H9 (cell line): Measurements from ENCODE around the gene BMERB1. TPM values are rescaled to one million over a fixed set of nuclear protein-coding genes. Genes with fewer than 3 reads are reported as not detected.

Experiments
- DNase-seq: peaks from one replicate; pipeline ENCODE4 v3.0.0-alpha.2; 2017
- H2AFZ ChIP-seq: one replicate; pipeline ENCODE4 v1.6.1; 2013; ENCODE audit warnings: mild to moderate bottlenecking, low read length, control low read depth, moderate library complexity
- H2AK5ac ChIP-seq: 2 replicates; pipeline ENCODE4 v1.6.1; 2013; ENCODE audit warnings: low read length, control low read depth, mixed read lengths; ENCODE audit not compliant: insufficient read length
- H2BK120ac ChIP-seq: one replicate; pipeline ENCODE4 v1.6.1; 2013; ENCODE audit warnings: low read depth, mild to moderate bottlenecking, low read length, control low read depth, inconsistent platforms; ENCODE audit not compliant: poor library complexity, severe bottlenecking
- H2BK12ac ChIP-seq: 2 replicates; pipeline ENCODE4 v1.6.1; 2013; ENCODE audit warnings: low read length, control low read depth, mixed read lengths, low read depth; ENCODE audit not compliant: insufficient read length
- H2BK15ac ChIP-seq: 2 replicates; pipeline ENCODE4 v1.6.1; 2013; ENCODE audit warnings: low read depth, low read length, control low read depth
- H2BK20ac ChIP-seq: one replicate; pipeline ENCODE4 v1.6.1; 2013; ENCODE audit warnings: low read depth, mild to moderate bottlenecking, low read length, control low read depth, inconsistent platforms; ENCODE audit not compliant: poor library complexity, severe bottlenecking
- H2BK5ac ChIP-seq: 2 replicates; pipeline ENCODE4 v1.6.1; 2013; ENCODE audit warnings: low read length, control low read depth, mixed read lengths; ENCODE audit not compliant: insufficient read length
- H3K14ac ChIP-seq: 2 replicates; pipeline ENCODE4 v1.6.1; 2013; ENCODE audit warnings: low read length, control low read depth; ENCODE audit not compliant: insufficient read depth
- H3K18ac ChIP-seq: 2 replicates; pipeline ENCODE4 v1.6.1; 2013; ENCODE audit warnings: low read depth, mild to moderate bottlenecking, mixed read lengths, low read length, control low read depth; ENCODE audit not compliant: insufficient read length
- H3K23ac ChIP-seq: 2 replicates; pipeline ENCODE4 v1.6.1; 2013; ENCODE audit warnings: low read length, control low read depth, mixed read lengths, low read depth; ENCODE audit not compliant: insufficient read length
- H3K23me2 ChIP-seq: 2 replicates; pipeline ENCODE4 v1.6.1; 2013; ENCODE audit warnings: low read depth, mild to moderate bottlenecking, mixed read lengths, low read length, control low read depth; ENCODE audit not compliant: insufficient read length, poor library complexity, severe bottlenecking
- H3K27ac ChIP-seq: 2 replicates; pipeline ENCODE4 v1.5.1; 2013; ENCODE audit warnings: low read length, control low read depth, mixed read lengths, low read depth; ENCODE audit not compliant: insufficient read length
- H3K27me3 ChIP-seq: 2 replicates; pipeline ENCODE4 v1.6.1; 2013; ENCODE audit warnings: low read length, control low read depth, inconsistent platforms; ENCODE audit not compliant: insufficient read depth
- H3K4ac ChIP-seq: 2 replicates; pipeline ENCODE4 v1.6.1; 2013; ENCODE audit warnings: low read depth, mild to moderate bottlenecking, control low read depth, inconsistent platforms, low read length, moderate library complexity
- H3K4me1 ChIP-seq: 2 replicates; pipeline ENCODE4 v1.6.1; 2013; ENCODE audit warnings: low read length, control low read depth, inconsistent platforms; ENCODE audit not compliant: insufficient read depth
- H3K4me2 ChIP-seq: 2 replicates; pipeline ENCODE4 v1.6.1; 2013; ENCODE audit warnings: low read length, control low read depth, mixed read lengths; ENCODE audit not compliant: insufficient read length, insufficient read depth
- H3K56ac ChIP-seq: 2 replicates; pipeline ENCODE4 v1.6.1; 2013; ENCODE audit warnings: low read depth, mild to moderate bottlenecking, mixed read lengths, low read length, control low read depth; ENCODE audit not compliant: insufficient read length
- H3K79me1 ChIP-seq: 2 replicates; pipeline ENCODE4 v1.6.1; 2013; ENCODE audit warnings: low read depth, mild to moderate bottlenecking, moderate library complexity, low read length, control low read depth, inconsistent platforms; ENCODE audit not compliant: insufficient read depth, poor library complexity, severe bottlenecking
- H3K79me2 ChIP-seq: 2 replicates; pipeline ENCODE4 v1.6.1; 2013; ENCODE audit warnings: low read length, control low read depth, inconsistent platforms; ENCODE audit not compliant: insufficient read depth
- H3K9ac ChIP-seq: 2 replicates; pipeline ENCODE4 v1.6.1; 2013; ENCODE audit warnings: low read length, control low read depth, mixed read lengths; ENCODE audit not compliant: insufficient read length; ENCODE audit errors: extremely low read depth
- H3K9me3 ChIP-seq: one replicate; pipeline ENCODE4 v1.6.1; 2013; ENCODE audit warnings: low read depth, low read length, inconsistent platforms; ENCODE audit not compliant: control insufficient read depth
- H3T11ph ChIP-seq: one replicate; pipeline ENCODE4 v1.6.1; 2013; ENCODE audit warnings: mild to moderate bottlenecking, low read length, control low read depth, inconsistent platforms
- H4K20me1 ChIP-seq: one replicate; pipeline ENCODE4 v1.6.1; 2013; ENCODE audit not compliant: control insufficient read depth, insufficient read length, insufficient read depth
- H4K5ac ChIP-seq: 2 replicates; pipeline ENCODE4 v1.6.1; 2013; ENCODE audit warnings: low read depth, mild to moderate bottlenecking, mixed read lengths, low read length, control low read depth; ENCODE audit not compliant: insufficient read length
- H4K8ac ChIP-seq: replicated peaks from 2 replicates; pipeline ENCODE4 v1.6.1; 2013; ENCODE audit warnings: low read length, control low read depth, mixed read lengths, low read depth; ENCODE audit not compliant: insufficient read length
- H4K91ac ChIP-seq: 2 replicates; pipeline ENCODE4 v1.6.1; 2013; ENCODE audit warnings: low read depth, mild to moderate bottlenecking, moderate library complexity, mixed read lengths, low read length, control low read depth; ENCODE audit not compliant: insufficient read length
- H3K27ac Mint-ChIP-seq, 3 experiments: 2 replicates in 2 of 3; 3 replicates in 1 of 3; pipeline ENCODE4 v1.8.0; 2020 to 2021; ENCODE audit warnings: mixed read lengths in 3 of 3, mild to moderate bottlenecking in 1 of 3, moderate library complexity in 1 of 3
- H3K27me3 Mint-ChIP-seq: 2 replicates; pipeline ENCODE4 v1.8.0; 2021; ENCODE audit warnings: low read depth, mild to moderate bottlenecking, moderate library complexity, mixed read lengths
- H3K36me3 Mint-ChIP-seq, 3 experiments: 2 replicates in 2 of 3; 3 replicates in 1 of 3; pipeline ENCODE4 v1.8.0; 2020 to 2021; ENCODE audit warnings: low read depth in 3 of 3, mixed read lengths in 3 of 3; ENCODE audit not compliant: insufficient read depth in 1 of 3
- H3K4me1 Mint-ChIP-seq, 2 experiments: 2 replicates each; pipeline ENCODE4 v1.8.0; 2020; ENCODE audit warnings: mixed read lengths in 2 of 2
- H3K4me3 Mint-ChIP-seq, 2 experiments: 2 replicates in 1 of 2; 3 replicates in 1 of 2; pipeline ENCODE4 v1.8.0; 2020 to 2021; ENCODE audit warnings: mild to moderate bottlenecking in 2 of 2, mixed read lengths in 2 of 2, moderate library complexity in 1 of 2
- H3K9me3 Mint-ChIP-seq, 2 experiments: 2 replicates in 1 of 2; 3 replicates in 1 of 2; pipeline ENCODE4 v1.8.0; 2020; ENCODE audit warnings: mild to moderate bottlenecking in 2 of 2, mixed read lengths in 2 of 2, moderate library complexity in 1 of 2
- WGBS: extraction: QIAGEN DNeasy Blood & Tissue Kit; methylation state at CpG from one replicate; pipeline ENCODE4 v1.1.7; 2013; ENCODE audit warnings: missing lambda C conversion rate, low lambda C conversion rate, mixed read lengths; ENCODE audit not compliant: insufficient read length; ENCODE audit errors: extremely low coverage; 5-methylcytosine and 5-hydroxymethylcytosine counted together
- total RNA-seq: library from RNA; stranded (reverse); gene quantifications from 2 replicates; pipeline ENCODE4 v1.2.1, GENCODE V29; 2021
- TF ChIP-seq, protein P1 (sequence below): fragments of 200-600 bp; sonication (generic); conservative IDR thresholded peaks from 3 replicates; pipeline ENCODE4 v1.8.0; 2021; ENCODE audit warnings: antibody characterized with exemption, mild to moderate bottlenecking

BMERB1 gene
- total RNA-seq, 1 experiment from 2014 or later = 19.5 TPM

DNA sequence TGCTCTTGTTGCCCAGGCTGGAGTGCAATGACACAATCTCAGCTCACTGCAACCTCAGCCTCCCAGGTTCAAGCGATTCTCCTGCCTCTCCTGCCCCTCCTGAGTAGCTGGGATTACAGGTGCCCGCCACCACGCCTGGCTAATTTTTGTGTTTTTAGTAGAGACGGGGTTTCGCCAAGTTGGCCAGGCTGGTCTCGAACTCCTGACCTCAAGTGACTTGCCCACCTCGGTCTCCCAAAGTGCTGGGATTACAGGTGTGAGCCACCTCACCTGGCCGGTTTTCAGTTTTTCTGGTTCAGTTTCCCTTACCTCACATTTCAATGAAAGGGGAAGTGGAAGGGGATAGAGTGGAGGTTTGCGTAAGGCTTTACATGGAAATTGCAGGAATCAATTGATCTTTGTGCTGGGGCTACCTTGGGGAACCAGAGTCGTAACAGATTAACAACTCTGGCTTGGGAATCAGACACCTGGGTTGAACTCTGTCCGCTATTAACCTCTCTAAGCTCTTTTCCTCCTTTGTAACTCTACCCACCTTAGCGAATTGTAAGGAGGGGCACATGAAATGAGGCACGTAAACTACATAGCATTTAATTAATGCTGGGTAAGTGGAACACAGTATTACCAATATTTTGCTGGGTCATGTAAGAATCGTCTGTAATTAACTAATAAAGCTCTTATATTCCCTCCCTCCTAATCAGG, 35.6 kb upstream of the BMERB1 start:
- Histone ChIP-seq H3K9me3 (no peaks in the 10 kb centered on the region), H2AK5ac (no peak overlapping the region), H3K27me3 (no peaks in the 10 kb centered on the region), H3K18ac (no peak overlapping the region), H2BK120ac (no peak overlapping the region), H2AFZ (no peak overlapping the region), H3K56ac (no peak overlapping the region), H2BK15ac (no peak overlapping the region), H2BK20ac (no peak overlapping the region), H3K14ac (no peak overlapping the region), H3K23ac (no peak overlapping the region), H4K20me1 (no peaks in the 10 kb centered on the region), H3K9ac (no peak overlapping the region), H4K91ac (no peak overlapping the region), H3K4me2 (no peak overlapping the region), H3K79me2 (no peaks in the 10 kb centered on the region), H2BK5ac (no peak overlapping the region), H3K23me2 (peaks cover 2% of the 10 kb centered on the region), H2BK12ac (no peak overlapping the region), H3K27ac (no peak overlapping the region), H3K4me1 (peaks cover 3% of the 10 kb centered on the region; the same call in 1 of the 2 replicates), H3K79me1 (no peaks in the 10 kb centered on the region), H4K5ac (no peak overlapping the region), H3T11ph (no peak overlapping the region), H4K8ac (no peak overlapping the region), H3K4ac (no peak overlapping the region)
- peaks cover 30 to 39% of the 10 kb centered on the region in 2 experiments for H3K4me1 Mint-ChIP-seq
- H3K4me3 Mint-ChIP-seq = no peak overlapping the region
- no CpG with 5 or more reads among the region's 14 CpGs for WGBS
- no peak for DNase-seq
- TF ChIP-seq, protein P1, sequence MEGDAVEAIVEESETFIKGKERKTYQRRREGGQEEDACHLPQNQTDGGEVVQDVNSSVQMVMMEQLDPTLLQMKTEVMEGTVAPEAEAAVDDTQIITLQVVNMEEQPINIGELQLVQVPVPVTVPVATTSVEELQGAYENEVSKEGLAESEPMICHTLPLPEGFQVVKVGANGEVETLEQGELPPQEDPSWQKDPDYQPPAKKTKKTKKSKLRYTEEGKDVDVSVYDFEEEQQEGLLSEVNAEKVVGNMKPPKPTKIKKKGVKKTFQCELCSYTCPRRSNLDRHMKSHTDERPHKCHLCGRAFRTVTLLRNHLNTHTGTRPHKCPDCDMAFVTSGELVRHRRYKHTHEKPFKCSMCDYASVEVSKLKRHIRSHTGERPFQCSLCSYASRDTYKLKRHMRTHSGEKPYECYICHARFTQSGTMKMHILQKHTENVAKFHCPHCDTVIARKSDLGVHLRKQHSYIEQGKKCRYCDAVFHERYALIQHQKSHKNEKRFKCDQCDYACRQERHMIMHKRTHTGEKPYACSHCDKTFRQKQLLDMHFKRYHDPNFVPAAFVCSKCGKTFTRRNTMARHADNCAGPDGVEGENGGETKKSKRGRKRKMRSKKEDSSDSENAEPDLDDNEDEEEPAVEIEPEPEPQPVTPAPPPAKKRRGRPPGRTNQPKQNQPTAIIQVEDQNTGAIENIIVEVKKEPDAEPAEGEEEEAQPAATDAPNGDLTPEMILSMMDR = no peak
- peak overlapping the region in 1 of 3 experiments; percentile 89; a peak in 2 of 7 replicates for H3K27ac Mint-ChIP-seq
- H3K36me3 Mint-ChIP-seq = peaks cover 0 to 5% (median 0%) of the 10 kb centered on the region in 3 experiments; a peak in 1 of 7 replicates
- peaks cover 0 to 3% of the 10 kb centered on the region in 2 experiments; a peak in 1 of 5 replicates for H3K9me3 Mint-ChIP-seq
- peaks cover 7% of the 10 kb centered on the region for H3K27me3 Mint-ChIP-seq
